Measurements from ENCODE around the gene CD200R1. TPM values are rescaled to one million over a fixed set of nuclear protein-coding genes. Genes with fewer than 3 reads are reported as not detected.

Gene CD200R1
- total and polyA plus RNA-seq, 2 of the 4 experiments (the other 2 are of a cell fraction) = under 0.01 to 0.05 TPM

GRCh38 chr3:112972158-112972557 is 2.7 kb downstream of the CD200R1 start:
- POLR2A ChIA-PET (ENCODE audit: unreplicated experiment) = no interaction called here
- Histone ChIP-seq H3K23ac (ENCODE audit: low read depth, low read length) (no peak overlapping the region), H3K79me1 (ENCODE audit: low read depth in 1 of 2, low read length in 2 of 2) (no peaks in the 10 kb centered on the region), H2BK15ac (ENCODE audit: low read depth, low read length) (no peak overlapping the region), H4K5ac (ENCODE audit: low read depth, low read length) (no peak overlapping the region), H2AK5ac (ENCODE audit: low read depth, low read length) (no peak overlapping the region), H2BK20ac (ENCODE audit: low read depth, low read length) (no peak overlapping the region), H3K27me3 (ENCODE audit: control insufficient read depth, insufficient read depth, low read length) (peaks cover 15% of the 10 kb centered on the region), H3K36me3 (ENCODE audit: control insufficient read depth, insufficient read depth, low read length) (no peaks in the 10 kb centered on the region), H2AFZ (replicated peaks; ENCODE audit: low read length, poor library complexity) (no peak overlapping the region), H3K9me1 (ENCODE audit: insufficient read depth, low read length) (no peaks in the 10 kb centered on the region), H4K20me1 (ENCODE audit: insufficient read depth, low read length) (no peaks in the 10 kb centered on the region), H3K9ac (ENCODE audit: low read depth, low read length) (no peak overlapping the region), H3K4me2 (ENCODE audit: low read depth, low read length) (no peak overlapping the region), H2AK9ac (replicated peaks; ENCODE audit: low read depth, low read length, poor library complexity) (no peak overlapping the region), H4K8ac (ENCODE audit: low read depth in 2 of 2, low read length in 2 of 2) (no peak overlapping the region), H3K14ac (replicated peaks; ENCODE audit: low read depth, low read length) (no peak overlapping the region), H3K4me1 (ENCODE audit: control insufficient read depth, insufficient read depth, low read length) (no peaks in the 10 kb centered on the region), H4K91ac (ENCODE audit: insufficient read depth, low read depth, low read length) (no peak overlapping the region), H3K4ac (ENCODE audit: low read depth, low read length) (no peak overlapping the region), H3K27ac (ENCODE audit: insufficient read depth, low read length) (no peak overlapping the region), H2BK5ac (ENCODE audit: low read depth, low read length, poor library complexity, severe bottlenecking) (no peak overlapping the region), H3K4me3 (ENCODE audit: insufficient read depth, low read depth, low read length) (no peak overlapping the region), H3K56ac (ENCODE audit: extremely low read depth, insufficient read depth, low read length) (no peak overlapping the region), H3K9me3 (ENCODE audit: control insufficient read depth, insufficient read depth, low read length) (no peaks in the 10 kb centered on the region), H3K18ac (ENCODE audit: low read depth, low read length) (no peak overlapping the region), H2BK120ac (ENCODE audit: low read depth, low read length) (no peak overlapping the region)
- intact Hi-C loops (cut with micrococcal nuclease) (no loop called here), dilution Hi-C loops (cut with HindIII; ENCODE audit: low sequenced_read_pairs, unreplicated experiment) (no loop called here), in situ Hi-C loops (cut with MboI; ENCODE audit: low sequenced_read_pairs) (no loop called here)
- DNase-seq (no peak), ATAC-seq (ENCODE audit: low read depth) (no peak)
- CTCF ChIA-PET = interaction anchor here (0.6 to 1.7 kb wide), 3 partner anchors 145 to 330 kb away, joined by 3 to 4 read pairs (median 4); no protein-coding TSS in a partner anchor
- no TSS peak for BruUV-seq (replicated peaks)
- TF ChIP-seq USF2 (IDR thresholded peaks at IDR 0.05; ENCODE audit: low read depth, low read length) (no peak), NFE2L2 (IDR thresholded peaks at IDR 0.05; ENCODE audit: low read depth, low read length) (no peak), RFX5 (IDR thresholded peaks at IDR 0.05; ENCODE audit: low read depth, low read length) (no peak), MAFK (IDR thresholded peaks at IDR 0.05; ENCODE audit: low read depth, low read length) (no peak), CTCF (conservative IDR thresholded peaks at IDR 0.05; ENCODE audit: low read depth, low read length) (no peak), CHD1 (IDR thresholded peaks at IDR 0.05; ENCODE audit: low read depth, low read length) (no peak), POLR2A (IDR thresholded peaks at IDR 0.05; ENCODE audit: low read depth, low read length) (no peak)
